GM18498 (cell line): ENCODE results near the gene VPS45.

Experiments
- ATAC-seq: cut with Tn5 transposase; IDR thresholded peaks from one replicate; pipeline ENCODE4 v1.9.1; 2021; ENCODE audit warnings: mild to moderate bottlenecking, moderate library complexity; ENCODE audit not compliant: unreplicated experiment

The VPS45 gene

DNA sequence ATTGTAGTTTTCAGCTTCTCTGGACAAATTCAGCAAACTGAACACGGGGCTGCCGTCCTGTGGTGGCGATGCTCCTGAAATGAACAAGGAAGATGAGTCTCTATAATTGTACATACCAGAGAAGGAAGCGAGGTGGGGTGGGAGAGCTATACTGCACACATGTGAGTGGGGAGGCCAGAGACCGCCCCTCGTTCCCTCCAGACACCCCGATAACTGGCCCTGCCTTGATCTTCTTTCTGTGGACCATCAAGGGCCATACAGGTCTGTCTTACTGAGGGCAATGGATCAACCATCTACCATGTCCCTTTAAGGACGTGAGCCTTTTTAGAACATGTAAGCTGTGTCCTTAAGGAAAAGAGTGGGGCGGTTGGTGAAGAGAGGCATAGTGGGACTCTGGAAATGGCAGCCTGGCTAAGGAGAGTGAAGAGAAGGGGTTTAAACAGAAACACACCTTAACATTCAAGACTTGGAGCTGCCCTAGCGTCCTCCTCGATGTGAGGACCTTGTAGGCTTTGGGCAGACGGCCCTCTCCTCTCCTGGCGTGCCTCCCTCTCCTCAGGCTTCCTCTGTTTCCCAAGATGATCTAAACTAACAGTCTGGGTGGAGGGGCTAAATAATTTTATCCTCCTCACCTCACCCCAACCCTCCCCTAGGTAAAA lies 88.0 kb downstream of the VPS45 start:
- no peak for ATAC-seq

DNA sequence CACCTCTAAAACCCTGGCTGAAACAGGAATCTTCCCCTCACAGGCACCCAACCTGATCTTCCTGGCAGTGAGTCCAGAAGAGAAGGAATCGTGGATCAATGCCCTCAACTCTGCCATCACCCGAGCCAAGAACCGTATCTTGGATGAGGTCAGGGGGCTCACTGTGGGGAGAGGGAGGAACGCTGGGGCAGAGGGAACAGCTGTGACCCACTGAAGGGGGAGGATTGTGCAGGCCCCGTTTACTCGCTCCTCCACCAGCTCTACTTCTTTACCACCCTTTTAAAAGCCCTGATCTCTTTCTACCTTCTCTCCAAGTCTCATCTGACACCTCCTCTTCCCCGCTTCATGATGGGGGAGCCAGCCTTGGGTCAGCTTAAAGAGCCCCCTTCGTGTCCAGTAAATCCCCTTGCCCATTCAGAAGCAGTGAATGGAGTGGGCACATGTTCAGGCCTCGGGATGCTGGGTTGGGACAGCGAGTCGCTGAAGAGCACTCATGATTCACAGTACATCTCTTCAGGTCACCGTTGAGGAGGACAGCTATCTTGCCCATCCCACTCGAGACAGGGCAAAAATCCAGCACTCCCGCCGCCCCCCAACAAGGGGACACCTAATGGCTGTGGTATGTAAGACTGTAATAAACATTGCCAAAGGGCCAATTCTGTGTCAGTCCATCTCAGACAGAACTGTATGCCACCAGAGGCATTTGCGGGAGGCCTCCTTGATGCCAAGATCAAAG lies 89.5 kb downstream of the VPS45 start:
- ATAC-seq, result no peak

DNA sequence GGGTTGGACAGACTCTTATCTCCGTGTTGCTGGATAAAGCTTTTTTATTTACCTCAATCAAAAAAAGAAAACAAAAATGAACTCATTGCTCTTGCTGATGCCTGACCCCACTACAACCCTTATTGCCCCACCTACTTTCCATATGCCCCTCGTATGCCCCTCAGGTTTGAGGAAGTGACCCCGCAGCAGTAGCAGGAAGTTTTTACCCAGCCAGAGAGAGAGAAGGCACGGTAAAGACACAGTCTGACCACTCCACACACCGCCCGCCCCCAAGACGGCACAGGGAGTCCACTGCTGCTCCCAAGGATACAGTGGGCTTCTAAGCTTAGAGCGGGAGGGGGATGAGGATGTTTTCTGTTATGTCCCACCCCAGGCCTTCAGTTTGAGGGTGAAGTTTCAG lies 92.0 kb downstream of the VPS45 start:
- no peak for ATAC-seq

DNA sequence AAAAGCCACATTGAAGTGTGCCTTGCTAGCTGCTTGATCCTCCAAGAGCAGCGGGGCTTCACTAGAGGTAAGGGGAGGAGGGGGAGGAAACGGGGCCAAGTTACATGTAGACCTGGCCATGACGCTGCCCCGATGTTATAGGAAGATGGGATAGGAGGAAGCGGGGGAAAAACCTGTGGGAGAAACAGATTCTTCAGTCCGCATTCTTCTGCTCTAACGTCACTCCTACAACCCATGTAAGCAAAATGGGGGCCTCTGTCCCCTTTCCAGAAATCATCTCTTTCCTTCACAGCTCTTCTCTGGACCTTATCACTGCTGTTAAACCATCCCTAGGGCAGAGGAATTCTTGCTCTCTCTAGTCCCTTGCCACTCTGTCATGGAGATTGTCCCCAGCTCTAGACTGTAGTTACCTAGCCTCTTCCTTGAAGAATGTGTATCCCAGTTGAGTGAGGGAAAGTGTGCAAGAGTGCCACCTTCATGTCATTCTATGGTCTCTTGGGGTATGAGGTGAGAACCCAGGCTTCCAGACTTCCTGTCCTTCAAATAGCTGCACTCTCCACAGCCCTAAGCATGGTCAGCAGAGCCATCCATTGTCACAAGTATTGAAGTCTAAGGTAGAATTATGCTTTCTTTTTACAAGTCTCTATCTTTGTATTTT lies 93.5 kb downstream of the VPS45 start:
- ATAC-seq, result no peak

DNA sequence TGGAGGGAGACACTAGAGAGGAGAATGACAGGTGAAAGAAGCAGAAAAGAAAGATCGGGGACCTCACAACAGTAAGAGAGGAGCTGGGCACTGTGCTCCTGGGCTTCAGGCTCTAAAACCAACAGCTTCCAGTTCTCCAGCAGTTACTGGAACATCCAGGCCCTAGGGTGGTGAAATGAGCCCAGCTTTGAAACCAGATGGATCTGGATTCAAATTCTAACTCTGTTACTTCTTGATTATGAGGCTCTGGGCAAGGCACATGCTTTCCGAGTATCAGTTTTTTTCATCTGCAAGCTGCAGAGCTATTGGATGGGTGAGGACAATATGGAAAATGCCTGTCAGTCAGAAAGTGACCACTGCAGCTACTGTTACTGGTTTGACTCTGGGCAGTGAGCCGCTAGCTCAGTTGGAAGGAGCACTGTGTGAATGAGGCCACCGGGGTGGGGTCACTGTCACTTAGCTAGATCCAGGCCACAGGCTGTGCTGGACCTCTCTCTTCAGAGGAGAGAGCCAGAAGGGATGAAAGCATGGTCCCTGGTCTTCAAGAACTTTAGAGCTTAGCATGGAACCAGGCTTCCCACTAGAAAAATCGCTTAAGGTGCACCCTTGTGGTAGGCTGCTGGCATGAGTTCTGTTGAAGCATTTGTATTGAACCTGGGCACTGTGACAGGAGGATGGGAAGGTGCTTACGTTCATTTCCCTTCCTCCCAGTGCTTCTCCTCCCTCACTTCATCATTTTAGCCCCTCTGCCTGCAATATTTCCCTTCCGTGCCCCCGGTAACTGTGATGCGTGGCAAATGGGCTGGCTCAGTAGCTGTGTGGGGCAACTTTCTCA lies 94.4 kb downstream of the VPS45 start:
- ATAC-seq, result no peak

DNA sequence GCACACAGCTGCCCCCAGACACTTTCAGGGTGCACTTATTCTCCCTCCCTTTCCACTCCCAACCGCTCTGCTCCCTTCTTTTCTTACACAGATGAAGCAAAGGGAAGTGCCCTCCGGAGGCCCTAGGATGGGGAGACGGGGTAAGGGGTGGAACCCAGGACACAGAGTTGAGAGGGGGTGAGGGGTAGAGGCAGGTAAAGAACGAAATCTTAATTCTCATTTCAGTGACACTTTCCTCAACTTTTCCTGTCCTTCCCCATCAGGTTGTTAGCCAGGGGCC lies 94.9 kb downstream of the VPS45 start:
- no peak for ATAC-seq

DNA sequence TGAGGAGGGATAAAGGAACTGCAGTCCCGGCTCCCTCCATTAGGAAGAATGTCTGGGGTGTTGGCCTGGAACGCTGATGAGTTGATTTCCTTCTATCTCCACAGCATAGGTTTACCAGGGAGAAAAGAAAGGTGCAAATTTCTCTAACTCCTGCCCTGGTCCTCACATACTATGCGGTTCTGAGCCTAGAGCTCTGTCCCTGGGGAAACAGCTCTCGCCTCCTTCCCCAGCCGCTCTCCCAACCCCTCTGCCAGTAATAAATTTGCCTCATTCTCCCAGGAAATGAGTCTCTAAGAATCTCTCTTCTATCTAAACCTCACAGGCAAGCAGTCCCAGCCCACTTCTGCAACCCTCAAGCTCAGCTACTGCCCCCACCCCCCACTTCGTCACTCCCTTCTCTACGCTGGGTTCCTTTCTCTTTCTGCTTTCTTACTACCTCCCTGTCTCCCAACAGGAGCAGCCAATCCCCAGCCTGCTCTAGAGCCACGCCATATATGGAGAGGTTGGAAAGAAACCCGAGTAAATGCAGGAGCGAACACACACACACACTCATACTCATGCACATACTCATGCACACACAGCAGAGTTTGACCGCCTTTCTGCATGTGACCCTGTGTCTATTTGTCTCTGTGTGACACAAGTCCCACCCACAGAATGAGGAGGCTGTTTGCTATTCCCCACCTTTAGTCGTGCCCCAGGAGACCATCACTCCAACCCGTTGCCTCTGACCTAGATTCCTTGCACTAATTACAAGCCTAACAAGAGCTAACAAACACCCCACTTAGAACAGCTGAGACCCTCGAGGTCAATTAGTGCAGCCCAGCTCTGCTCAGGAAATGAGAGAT lies 95.5 kb downstream of the VPS45 start:
- peak; percentile 47 for ATAC-seq

DNA sequence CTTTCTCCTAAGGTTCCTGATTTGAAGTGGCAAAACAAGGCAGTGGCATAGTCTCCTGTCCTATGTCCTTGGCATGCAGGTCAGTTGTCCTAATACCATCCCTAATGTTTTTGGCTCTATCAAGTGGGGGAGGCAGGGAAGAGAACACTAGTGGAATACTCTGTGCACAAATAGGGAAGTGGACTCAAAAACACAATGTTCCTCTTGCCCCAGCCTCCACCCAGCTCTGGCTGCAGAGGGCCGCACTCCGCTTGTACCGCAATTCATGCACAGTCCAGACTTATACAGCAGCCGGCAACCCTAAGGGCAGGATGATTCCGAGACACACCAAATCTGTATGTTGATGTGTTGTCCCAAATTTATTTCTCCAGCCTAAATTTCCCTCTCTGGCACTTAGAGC lies 96.6 kb downstream of the VPS45 start:
- no peak for ATAC-seq

DNA sequence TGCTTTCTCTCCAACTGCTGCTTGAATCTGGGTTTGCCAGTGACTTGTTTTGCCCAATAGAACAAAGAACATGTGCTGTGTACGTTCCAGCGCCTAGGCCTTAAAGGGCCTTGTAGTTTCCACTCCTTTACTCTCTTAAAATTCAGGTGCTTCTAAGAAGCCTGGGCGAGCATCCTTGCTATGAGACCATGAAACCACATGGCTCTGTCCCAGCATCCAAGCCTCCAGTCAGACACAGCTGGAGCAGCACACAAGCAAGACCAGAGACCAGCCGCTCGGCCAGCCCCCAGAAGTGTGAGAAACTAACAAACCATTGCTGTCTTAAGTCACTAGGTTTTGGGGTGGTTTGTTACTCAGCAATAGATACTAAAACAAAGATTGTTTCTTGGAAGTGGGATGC lies 97.2 kb downstream of the VPS45 start:
- ATAC-seq, result no peak

DNA sequence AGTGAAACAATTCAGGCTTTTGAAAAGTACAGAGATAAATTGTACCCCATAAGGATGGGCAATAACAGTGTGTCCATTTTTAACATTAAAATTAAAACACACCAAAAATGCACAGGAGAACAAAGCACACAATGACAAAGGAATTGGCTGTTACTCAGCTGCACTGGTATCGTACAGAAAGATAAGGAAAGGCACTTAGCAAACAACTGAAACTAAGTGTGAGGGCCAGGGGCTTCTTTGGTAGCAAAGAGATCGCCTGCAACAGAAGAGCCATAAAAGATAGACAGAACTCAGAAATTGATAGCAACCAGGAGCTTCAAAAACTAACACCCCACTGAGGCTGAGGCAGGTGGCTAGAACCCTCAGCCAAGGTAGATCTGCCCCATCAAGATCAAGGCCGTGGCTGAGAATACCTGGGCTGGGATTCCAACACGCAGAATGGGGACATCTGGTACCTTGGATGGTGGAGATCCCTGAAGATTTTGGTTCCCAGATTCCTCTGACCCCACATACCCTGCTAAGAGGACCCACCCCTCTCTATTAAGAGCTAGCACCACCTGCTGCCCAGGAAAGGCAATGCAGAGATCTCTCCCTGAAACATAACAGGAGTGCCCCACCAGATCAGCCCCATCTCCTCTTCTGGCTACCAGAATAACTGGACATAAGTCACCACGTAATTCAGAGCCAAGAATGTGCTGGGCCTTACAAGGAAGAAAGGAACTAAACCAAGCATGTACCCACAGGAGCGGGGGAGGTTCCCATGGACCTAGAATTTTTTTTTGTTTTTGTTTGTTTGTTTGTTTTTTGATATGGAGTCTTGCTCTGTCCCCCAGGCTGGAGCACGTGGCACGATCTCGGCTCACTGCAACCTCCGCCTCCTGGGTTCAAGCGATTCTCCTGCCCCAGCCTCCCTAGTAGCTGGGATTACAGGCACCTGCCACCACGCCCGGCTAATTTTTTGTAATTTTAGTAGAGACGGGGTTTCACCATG lies 98.3 kb downstream of the VPS45 start:
- no peak for ATAC-seq

DNA sequence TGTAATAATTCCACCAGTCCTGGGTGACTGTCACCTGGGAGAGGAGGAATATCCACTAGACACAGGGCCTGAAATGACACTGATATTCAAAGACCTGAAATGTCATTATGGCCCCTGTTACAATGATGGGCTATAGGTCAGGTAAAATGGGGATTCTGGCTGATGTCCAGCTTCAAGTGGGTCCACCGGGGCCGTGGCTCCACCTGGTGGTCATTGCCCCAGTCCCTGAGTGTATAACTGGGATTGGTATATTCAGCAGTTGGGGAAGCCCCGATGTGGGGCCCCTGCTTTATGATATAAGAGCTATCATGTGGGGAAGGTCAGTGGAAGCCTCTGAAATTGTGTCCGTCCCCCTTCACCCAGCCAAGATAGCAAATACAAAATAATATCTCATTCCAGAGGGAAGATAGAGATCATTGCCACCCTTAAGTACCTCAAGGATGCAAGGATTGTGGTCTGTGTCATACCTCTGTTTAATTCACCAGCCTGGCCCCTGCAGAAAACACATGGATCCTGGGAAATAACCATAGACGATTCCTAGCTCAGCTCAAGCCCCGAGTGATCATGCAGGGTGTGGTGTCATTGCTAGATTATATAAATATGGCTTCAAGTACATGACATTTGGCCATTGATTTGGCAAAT lies 101.5 kb downstream of the VPS45 start:
- ATAC-seq, result no peak

DNA sequence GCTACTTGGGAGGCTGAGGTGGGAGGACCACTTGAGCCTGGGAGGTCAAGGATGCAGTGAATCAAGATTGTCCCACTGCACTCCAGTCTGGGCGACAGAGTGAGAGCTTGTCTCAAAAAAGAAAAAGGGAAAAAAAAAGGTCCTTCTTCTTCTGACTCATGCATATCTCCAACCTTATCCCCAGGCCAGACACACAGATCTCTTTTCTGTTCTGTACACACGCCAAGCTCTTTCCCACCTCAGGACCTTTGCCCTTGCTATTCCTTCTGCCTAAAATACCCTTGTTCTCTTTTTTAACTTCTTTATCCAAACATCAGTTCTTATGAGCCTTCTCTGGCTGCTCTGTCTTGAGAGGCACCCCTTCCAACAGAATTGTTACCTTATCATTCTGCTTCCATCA lies 104.2 kb downstream of the VPS45 start:
- ATAC-seq, result no peak

DNA sequence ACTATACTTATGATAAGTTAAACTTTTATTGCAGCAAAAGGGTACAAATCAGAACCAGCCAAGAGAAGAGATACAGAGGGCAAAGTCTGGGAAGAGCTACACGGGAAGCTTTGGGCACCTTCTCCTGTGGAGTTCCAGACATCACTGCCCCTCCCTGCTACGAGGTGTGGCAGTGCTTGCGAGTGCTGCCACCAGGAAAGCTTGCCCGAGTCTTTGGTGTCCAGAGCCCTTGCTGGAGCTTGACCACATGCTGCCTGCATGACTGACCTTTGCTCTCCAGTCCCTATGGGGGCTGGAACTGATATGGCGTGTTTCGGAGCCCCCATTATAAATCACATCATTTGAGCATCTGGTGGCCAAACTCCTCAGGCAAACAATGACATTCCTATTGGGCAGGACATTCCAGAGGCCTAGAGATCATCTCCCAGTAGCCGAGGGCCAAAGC lies 105.6 kb downstream of the VPS45 start:
- ATAC-seq, result no peak

DNA sequence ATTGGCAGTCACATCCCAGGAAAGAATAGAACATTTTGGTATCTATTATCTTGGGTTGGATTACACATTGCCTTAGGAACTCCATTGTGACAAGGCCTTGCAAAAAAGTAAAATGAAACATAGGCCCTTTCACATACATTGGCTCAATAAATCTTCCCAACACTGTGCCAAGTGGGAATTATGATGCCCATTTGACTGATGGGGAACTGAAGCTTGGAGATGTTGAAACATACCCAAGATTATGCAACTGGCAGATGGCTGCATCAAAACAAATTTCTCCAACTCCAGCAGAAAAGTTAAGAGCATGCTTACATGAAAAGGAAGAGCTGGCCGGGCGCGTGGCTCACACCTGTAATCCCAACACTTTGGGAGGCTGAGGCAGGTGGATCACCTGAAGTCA lies 109.0 kb downstream of the VPS45 start:
- ATAC-seq, result no peak

DNA sequence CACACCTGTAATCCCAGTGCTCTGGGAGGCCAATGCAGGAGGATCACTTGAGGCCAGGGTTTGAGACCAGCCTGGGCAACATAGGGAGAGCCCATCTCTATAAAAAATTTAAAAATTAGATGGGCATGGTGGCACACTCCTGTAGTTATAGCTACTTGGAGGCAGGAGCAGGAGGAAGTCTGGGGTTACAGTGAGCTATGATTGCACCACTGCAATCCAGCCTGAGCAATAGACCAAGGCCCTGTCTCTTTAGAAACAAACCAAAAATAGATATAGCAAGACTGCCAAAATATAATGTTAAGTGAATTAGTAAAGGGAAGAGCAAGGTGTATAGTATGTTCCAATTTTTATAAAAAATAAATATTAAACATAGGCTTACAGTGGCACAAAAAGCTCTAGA lies 111.0 kb downstream of the VPS45 start:
- ATAC-seq, result no peak

DNA sequence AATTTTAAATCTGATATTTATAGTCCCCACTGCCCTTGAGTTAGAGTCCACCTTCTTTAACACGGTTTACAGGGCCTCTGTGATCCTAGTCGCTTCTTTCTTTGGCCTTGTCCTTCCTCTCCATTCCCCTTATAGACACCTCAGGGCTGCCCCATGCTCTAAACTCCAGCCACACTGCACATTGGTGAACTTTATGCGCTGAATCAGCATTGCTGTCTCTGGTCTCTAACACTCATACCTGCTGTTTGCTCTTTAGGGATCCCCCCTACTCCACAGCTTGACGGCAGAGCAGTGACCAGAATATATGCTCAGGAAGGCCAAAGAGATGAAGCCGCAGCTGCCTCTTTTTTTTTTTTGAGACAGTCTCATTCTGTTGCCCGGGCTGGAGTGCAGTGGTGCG lies 112.3 kb downstream of the VPS45 start:
- ATAC-seq, result no peak

DNA sequence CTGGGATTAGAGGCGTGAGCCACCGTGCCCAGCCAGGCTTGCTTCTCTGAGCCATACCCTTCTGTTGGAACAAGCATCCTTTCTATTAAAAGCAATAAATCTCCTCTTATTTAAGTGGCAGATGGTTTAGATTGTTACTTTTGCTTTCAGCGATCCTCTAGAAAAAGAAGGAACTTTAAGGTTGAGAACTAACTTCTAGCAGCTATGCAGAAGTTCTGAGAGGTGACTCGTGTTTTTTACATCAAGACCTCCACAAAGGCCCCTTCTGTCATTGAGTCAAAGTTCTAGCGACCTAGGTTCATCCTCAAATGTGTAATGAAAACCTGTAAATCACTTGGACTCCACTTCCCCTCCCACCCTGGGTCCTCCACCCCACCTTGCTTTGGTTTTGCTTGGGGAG lies 112.9 kb downstream of the VPS45 start:
- ATAC-seq, result no peak

DNA sequence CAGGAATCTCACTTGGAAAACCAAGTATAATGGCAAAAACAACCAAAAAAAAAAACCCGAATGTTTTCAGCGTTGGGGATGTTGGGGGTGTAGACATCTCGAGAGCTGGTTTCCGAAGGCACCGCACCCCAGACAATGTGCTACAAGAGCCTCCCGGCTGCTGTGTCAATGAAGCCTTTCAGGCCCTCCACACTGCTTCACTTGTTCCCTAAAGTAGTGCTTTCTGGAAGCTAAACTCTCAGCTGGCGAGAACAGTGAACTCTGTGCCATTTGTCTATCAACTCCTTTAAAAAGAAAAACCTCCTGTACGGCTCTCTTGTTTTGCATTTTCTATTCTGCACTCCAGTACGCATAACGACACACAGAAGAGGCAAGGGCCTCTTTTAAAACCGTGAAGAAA lies 114.7 kb downstream of the VPS45 start:
- ATAC-seq, result no peak

DNA sequence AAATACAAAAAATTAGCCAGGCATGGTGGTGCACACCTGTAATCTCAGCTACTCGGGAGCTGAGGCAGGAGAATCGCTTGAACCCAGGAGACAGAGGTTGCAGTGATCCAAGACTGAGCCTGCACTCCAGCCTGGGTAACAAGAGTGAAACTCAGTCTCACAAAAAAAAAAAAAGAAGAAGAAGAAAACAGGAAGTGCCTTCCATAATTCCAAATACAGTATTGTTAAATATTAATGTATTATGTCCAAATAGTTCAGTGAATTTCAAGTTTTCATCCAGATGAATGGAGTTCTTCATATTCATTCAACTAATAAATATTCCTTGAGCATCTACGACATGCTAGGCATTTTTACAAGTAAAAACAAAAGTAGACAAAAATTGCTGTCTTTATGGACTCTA lies 115.5 kb downstream of the VPS45 start:
- ATAC-seq, result no peak
